Inferior parietal cortex (tissue), 1 donor: ENCODE results near the gene TLR3.
"Not testable (repeated sequence)": the region's sequence is repeated elsewhere in the genome, so short reads cannot be mapped to it uniquely, and the experiment has no call there.

ENCODE experiments used
- DNase-seq: peaks from one replicate; pipeline ENCODE4 v3.0.0-alpha.2; 2016; ENCODE audit errors: extremely low spot score

The TLR3 gene

DNA sequence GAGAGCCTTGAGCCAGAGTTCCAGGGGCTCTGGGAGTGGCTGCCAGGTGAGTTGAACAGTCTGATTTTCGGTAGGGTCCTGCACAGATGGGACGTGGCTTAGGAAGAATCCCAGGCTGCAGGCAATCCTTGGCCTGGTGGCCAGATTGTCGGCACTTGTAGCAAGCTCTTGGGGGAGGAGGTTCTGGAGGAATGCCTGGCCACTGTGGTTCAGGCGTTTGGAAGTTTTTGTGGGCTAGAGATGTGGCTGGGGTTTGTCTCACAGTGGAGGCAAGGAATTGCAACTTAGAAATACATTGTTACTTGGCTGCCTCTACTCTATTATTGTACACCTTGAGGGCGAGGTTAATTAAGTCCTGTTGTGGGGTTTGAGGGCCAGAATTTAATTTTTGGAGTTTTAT, 21.5 kb upstream of the TLR3 start:
- DNase-seq = not testable (repeated sequence)

DNA sequence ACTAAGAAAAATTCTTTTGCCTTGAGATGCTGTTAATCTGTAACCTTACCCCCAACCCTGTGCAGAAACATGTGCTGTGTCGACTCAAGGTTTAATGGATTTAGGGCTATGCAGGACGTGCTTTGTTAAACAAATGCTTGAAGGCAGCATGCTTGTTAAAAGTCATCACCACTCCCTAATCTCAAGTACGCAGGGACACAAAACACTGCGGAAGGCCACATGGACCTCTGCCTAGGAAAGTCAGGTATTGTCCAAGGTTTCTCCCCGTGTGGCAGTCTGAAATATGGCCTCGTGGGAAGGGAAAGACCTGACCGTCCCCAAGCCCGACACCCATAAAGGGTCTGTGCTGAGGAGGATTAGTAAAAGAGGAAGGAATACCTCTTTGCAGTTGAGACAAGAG, 18.8 kb upstream of the TLR3 start:
- not testable (repeated sequence) for DNase-seq

DNA sequence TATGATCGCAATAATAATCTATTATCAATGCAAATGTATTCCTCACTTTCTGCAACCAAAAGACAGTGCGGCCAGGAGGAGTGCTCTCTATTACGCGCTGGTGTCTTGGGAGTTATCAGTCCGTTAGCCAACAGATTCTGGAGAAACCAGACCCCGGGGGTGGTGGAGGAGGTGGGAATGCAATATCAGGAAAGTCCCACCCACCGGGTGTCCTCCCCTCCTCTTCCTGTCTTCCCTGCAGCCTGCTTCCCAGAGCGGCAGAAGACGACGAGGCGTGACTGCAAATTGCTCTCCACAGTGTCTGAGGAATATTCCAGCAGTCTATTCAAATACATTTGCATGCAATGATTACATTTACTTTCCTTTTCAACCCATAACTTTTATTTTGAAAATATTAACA, 17.9 kb upstream of the TLR3 start:
- DNase-seq = no peak

DNA sequence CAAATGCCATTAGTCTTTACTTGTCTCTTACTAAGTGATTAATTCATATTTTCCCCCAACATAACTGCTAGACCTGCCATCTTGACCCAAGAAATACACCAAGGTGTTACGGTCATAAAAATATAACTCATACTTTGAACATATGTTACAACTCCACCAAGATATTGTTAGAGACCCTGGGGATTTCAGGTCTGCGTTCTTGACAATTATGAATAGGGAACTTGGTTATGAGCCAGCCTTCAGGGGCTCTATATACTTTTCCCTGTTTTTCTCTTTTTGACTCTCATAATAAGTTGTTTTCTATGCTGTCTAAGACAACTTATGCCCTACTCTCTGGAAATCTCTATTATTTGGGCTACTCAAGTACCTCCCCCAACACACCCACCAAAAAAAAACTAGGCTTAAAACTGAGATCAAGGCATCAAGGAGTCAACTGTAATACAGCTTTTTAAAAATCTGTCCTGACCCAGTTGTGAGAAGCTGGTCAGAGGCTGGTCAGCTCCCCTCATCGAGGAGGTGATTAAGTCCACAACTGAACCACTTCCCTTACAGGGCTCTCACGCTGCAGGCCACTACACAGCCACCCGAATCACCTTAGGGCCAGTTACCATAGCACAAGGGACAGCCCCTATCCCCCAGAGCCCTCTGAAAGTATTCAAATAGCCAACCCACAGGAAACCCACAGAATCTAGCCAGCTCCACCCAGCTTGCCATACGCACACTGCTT, 10.5 kb upstream of the TLR3 start:
- no peak for DNase-seq

DNA sequence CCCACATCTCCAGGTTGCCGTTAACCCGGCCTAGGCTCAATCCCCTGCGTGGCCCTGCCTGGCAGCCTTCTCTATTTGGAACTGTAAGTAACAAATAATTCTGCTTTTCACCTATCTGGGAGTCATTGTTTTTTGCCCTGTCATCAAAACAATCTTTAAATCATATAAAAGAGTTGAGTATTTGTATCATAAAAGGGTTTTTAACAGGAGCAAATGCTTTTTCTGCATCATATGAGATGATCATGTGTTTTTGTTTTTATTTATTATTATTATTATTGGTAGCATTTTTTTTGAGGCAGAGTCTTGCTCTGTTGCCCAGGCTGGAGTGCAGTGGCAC, 10.0 kb upstream of the TLR3 start:
- no peak for DNase-seq

DNA sequence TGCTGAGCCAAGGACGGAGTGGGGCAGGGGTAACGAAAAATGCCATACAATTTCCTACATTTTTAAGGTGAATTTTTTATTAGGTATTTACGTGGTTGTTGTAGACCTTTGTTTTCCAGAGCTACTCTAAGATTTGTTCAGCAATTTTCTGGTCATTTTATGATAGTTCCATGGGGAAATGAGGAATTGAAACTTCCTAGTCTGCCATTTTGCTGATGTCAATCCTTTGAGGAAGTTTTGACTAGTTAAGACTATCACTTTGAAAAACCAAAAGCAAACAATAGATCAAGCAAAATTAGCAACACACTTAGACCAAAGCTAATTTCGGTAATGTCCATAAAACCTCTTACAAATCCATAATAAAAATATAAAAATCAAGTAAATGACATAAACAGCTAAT, 7.0 kb upstream of the TLR3 start:
- no peak for DNase-seq

DNA sequence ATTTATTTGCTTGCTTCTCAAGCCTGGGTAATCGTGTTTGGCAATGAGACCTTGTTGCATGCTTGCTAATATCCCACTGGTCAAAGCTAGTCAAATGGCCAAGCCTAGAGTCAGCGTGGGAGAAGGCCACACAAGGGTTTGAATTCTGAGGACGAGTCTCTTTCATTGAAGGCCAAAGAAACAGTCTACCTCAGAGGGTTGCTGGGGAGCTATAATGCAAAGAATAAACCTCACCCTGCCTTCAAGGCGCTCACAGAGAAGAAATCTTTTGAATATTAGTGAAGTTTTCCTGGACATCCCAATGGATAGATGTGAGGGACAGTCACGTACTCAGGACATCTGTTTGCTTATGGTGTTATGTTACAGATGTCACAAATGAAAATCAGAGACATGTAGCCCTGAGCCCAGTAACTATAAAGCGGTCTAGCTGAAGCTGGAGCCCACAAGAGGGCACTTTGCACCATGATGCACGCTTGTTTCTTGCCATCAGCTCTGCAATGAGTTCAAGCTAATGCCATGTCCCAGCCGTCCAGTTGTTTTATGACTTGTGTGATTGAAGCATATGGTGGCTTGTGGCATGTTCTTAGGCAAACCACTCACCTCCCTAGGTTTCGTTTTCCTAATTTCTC, 1.1 kb upstream of the TLR3 start:
- DNase-seq = peak; percentile 67

DNA sequence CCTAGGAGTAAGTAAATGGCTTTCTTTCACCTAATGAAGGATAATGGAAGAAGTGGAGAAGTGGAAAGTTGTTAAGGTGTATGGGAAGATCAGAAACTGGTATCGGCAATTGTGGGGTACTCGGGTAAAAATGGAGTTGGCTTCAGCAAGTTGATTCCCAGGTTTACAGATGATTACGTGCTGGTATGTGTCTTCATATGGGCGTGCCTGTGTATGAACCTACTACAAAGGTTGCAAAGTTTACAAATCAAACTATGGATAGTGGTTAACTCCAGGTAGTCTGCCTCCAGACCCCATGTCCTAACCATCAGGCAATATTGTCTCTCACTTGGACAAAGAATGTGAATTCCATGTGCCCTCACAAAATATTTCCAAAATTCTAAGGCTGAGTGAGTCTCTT, 773 bp downstream of the TLR3 start:
- DNase-seq = no peak

DNA sequence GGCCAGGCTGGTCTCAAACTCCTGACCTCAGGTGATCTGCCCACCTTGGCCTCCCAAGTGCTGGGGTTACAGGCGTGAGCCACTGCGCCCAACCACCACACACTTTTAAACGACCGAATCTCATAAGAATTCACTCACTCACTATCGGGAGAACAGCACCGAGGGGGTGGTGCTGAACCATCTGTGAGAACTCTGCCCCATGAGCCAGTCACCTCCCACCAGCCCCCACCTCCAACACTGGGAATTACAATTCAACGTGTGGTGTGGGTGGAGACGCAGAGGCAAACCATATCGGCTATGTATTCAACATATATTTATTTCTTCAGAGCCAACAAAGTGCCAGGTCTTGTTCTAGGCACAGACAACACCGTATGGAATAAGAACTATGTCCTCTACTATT, 3.6 kb downstream of the TLR3 start:
- no peak for DNase-seq

DNA sequence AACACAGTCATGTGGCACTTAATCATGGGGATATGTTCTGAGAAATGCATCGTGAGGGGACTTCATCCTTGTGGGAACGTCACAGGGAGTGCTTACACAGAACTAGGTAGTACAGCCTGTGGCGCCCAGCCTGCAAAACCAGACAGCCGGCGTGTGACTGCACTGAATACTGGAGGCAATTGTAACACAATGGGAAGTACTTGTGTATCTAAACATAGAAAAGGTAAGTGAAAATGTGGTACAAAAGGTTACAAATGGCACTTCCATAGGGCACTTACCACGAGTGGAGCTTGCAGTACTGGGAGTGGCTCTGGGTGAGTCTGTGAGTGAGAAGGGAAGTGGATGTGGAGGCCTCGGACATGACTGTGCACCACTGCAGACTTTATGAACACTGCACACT, 5.2 kb downstream of the TLR3 start:
- DNase-seq = peak; percentile 14

DNA sequence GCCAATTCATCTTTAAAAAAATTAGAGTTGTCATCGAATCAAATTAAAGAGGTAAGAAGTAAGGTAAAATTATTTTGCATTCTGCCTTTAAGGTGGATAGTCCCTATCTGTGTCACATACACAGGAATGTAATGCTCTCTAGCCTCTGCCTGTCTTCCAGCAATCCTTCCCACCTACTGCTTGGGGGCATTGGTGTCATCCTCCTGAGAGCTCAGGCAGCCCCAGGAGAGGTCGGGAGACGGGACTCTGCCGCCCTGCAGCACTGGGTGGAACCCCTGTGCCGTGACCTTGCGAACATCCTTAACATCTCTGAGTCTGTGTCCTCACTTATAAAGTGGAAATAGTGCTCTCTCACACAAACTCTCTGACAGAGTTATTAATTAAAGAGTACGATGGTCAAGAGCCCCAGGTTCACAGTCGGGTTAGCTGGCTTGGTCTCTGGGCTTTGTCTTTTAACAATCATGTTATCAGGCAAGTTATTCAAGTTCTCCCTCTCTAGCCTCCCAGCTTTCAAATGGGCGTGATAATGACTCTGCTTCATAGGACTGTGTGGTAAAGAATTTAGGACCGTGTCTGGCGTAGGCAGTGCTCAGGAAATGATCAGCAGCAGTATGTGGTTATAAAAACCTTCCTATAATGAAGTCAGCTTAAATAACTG, 10.2 kb downstream of the TLR3 start:
- DNase-seq = no peak

DNA sequence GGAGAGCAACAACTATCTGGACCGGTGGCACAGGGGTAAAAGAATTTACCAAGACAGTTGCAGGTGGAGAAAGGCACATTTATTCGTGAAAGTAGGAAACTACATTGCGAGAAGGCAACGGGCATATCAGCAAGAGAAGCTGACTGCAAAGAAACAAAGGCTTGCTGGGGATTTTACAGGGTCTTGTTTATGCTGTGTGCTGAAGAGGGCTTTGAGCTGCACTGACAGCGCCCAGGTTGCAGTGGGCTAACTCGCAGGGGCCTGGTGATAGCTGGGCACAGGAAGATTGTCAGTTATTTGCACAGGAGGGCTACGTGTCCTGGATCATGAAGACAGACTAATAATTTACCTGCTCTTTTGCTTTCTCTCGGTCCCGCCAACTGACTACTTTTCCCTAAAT, 10.7 kb downstream of the TLR3 start:
- DNase-seq = no peak

DNA sequence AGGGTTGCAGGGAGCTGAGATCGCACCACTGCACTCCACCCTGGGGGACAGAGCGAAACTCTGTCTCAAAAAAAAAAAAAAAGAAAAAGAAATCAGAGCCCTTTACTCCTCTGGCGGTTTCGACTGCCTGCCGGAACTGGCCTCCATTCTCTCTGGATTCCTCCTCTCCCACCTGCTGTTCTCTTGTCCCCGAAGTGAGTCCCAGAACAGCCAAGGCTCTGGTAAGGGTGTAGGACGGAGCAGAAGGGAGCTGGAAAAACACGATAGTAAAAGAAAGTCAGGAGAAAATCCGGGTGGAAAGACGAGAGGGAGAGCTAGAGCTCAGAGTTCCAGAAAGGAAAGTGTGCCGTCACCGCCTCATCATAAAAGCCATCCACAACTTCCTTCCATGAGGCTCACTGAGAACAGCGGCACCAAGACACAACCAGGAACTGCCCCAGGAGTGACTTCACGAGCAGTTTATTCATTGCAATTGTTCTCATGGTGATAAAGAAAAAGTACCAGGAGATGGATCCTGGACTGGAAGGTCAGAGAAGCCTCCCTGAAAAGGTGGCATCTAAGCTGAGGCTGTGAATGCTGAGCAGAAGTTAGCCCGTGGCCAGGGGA, 12.3 kb downstream of the TLR3 start:
- no peak for DNase-seq

DNA sequence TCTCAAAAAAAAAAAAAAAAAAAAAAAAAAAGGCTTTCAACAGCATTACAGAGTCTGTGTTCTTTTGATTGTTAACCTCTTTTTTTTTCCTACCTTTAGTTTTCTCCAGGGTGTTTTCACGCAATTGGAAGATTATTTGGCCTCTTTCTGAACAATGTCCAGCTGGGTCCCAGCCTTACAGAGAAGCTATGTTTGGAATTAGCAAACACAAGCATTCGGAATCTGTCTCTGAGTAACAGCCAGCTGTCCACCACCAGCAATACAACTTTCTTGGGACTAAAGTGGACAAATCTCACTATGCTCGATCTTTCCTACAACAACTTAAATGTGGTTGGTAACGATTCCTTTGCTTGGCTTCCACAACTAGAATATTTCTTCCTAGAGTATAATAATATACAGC, 13.3 kb downstream of the TLR3 start:
- no peak for DNase-seq

DNA sequence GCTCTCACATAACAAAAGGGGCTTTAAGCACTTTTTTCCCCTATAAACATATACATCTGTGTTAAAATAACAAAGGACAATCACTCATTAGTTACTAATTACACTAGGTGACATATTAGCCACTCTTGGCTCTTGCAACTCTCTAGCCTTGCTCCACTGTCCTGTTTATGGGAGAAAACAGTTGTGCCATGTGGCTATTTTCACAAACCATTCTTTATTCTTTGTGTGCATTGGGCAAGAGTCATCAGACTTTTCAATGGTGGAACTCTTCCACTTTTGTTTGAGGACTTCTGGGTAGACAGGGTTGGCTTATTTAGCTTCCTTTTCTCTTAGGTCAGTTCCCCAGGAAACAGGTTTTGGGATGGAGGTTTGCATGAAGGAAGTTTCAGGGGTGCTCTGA, 19.6 kb downstream of the TLR3 start:
- no peak for DNase-seq

DNA sequence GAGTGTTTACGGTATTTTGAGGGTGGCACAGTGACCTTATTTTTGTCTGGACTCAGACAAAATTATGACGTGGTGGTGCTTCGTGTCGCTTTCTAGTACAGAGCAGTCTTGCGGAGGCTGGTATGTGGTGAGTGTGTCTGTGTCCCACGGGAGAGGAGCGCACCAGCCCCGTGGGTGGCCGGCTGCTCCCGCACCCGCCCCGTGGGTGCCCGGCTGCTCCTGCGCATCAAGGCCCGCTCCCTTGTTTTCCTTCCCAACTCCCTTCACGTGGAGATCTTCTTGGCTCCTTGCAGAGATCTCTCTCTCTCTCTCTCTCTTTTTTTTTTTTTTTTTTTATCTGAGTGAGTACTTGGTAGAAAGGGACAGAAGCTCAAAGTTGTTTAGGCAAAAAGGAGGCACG, 23.3 kb downstream of the TLR3 start:
- DNase-seq = no peak

DNA sequence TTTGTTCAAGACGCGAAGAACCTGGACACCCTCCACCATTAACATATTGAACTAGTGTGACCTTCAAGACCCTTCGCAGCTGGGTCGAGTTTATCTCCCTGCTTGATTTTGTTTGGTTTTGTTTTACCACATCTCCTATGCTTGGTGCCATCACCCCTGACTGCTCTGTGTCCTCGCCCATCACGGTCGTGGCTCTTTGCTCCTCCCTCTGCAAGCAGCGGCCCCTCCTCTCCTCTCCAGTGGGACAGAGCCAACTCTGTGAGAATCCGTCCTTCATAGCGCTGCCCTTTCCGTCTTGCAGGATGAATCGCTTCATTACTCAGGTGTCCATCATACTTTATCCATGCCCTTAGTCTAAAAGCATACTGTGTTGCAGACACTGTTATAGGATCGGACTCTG, 26.4 kb downstream of the TLR3 start:
- DNase-seq = no peak

DNA sequence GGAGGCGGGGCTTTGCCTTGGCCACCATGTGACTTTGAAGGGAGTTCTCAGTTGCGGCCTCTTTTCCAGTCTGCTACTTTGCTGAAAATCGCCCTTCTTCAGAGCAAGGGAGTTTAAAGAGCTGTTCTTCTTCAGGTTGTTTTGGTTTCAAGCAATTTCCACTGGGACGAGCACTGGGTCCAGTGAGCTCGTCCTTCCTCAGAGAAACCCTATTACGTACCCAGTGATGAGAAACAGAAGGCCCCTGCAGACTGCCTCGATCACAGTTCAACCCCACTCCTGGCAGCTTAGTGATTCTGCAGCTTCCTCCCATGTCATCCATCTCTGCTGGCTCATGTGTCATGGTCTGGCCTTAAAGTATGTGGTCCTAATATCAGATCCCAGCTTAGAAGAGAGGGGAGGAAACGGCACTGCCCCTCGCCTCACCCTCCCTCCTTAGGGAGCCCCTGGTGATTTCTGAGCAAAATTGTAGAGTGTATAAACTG, 27.8 kb downstream of the TLR3 start:
- DNase-seq = no peak

DNA sequence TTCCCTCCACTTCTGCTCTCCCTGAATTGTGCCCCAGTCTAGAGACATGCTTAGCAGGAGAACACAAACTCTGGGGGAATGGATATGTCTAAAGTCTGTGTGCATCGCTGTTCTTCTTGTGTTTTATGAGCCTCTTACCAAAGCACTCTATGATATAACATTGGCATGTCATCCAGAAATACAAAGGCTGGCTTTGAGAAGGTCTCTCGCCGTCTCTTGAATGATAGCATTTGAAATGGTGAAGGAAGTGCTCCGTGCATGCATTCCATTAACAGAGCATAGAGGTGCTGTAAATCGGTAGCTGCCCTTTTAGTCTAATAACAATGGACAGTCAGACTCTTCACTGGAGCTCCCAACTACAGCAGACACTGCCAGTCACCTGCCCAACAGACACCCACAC, 28.4 kb downstream of the TLR3 start:
- no peak for DNase-seq

DNA sequence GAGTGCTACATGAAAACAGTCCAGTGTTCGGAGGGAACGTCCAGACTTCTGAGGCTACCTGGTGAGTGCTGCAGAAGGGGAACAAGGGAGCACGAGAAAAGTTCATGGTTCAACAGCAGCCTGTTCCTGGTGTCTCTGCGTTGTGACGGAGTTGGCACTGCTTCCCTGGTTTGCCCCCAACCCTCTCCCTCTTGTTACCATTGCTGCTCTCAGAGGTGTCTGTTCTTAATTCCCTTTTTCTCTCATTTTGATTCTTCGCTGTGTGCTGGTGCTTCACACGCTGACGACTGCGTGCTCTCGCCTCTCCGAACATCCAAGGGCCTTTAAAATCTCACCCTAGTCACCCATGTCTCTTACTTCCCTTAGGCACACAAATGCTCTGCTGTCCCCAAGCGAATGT, 34.0 kb downstream of the TLR3 start:
- no peak for DNase-seq

DNA sequence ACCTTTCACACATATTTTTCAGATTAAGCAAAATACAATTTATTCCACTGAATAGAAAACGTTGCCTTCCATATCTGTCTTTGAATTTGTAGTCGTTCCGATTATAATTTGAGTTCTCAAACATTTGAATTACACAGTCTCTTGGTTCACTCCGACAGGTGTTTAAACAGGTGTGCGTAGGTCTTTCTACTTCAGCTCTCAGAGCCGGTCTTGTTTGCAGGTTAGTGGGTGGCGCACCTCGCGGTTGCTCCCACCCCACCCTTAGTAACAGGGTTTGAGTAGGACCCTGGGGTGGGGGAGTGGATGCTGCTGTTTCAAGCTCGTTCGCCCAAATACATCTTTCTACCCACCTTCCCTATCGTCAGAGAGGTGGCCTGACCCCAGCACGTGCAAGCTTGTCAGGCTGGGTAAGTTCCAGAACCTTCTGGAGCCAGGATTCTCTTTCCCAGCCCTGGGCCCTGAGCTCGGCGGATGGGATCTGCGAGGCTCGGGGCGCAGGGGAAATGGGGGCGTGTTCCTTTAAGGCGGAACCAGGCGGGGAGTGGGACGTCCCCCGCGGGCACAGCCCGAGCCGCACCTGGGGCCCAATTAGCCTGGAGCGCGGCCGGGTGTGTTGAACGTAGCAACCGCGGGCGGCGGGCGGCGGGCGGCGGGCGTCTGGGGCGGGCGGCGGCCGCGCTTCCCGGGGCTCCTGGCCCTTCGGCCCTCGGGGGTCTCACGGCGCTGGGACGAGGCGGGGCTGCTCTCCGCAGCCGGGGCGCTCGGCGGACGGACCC, 35.3 kb downstream of the TLR3 start, which contains the start of gene FAM149A:
Gene FAM149A (plus strand): TSS at position 591 of the 776 bp plus-strand sequence.
- DNase-seq = no peak
